ENCODE data around the gene SMCHD1. TPM values are rescaled to one million over a fixed set of nuclear protein-coding genes. Genes with fewer than 3 reads are reported as not detected.

The SMCHD1 gene
- total RNA-seq, 1 experiment from 2014 or later = 57.4 TPM

GRCh38 chr18:2777241-2777640 lies 121.7 kb downstream of the SMCHD1 start:
- H3K36me3 Mint-ChIP-seq (ENCODE audit: insufficient read depth, unreplicated experiment) = peaks cover 54% of the 10 kb centered on the region
- H3K4me3 Mint-ChIP-seq (ENCODE audit: unreplicated experiment) = no peak overlapping the region
- ChIA-PET POLR2A (no interaction called here), CTCF (no interaction called here)
- intact Hi-C loops (cut with micrococcal nuclease; ENCODE audit: unreplicated experiment) = no loop called here
- no peak for DNase-seq
- Histone ChIP-seq H3K36me3 (ENCODE audit: control insufficient read depth, insufficient read depth, low read length) (peaks cover 5% of the 10 kb centered on the region), H3K4me1 (no peaks in the 10 kb centered on the region), H3K27me3 (replicated peaks; ENCODE audit: control insufficient read depth, insufficient read depth, low read length) (no peaks in the 10 kb centered on the region), H3K9me3 (no peaks in the 10 kb centered on the region), H3K4me3 (ENCODE audit: low read depth, low read length) (no peak overlapping the region)
- H3K4me1 Mint-ChIP-seq (ENCODE audit: low read depth, unreplicated experiment) = no peaks in the 10 kb centered on the region
- no peak for TF ChIP-seq CTCF (IDR thresholded peaks at IDR 0.05; ENCODE audit: insufficient read depth in 1 of 2, low read depth in 1 of 2, low read length in 1 of 2, severe bottlenecking in 1 of 2, unreplicated experiment in 1 of 2)
- no TSS peak for BruUV-seq (replicated peaks)
- no peaks in the 10 kb centered on the region for H3K9me3 Mint-ChIP-seq (ENCODE audit: unreplicated experiment)
- H3K27ac Mint-ChIP-seq (ENCODE audit: unreplicated experiment) = no peak overlapping the region
- no peaks in the 10 kb centered on the region for H3K27me3 Mint-ChIP-seq (ENCODE audit: insufficient read depth, unreplicated experiment)

GRCh38 chr18:2780750-2781149 lies 125.2 kb downstream of the SMCHD1 start:
- DNase-seq = no peak
- Histone ChIP-seq H3K4me1 (no peaks in the 10 kb centered on the region), H3K4me3 (ENCODE audit: low read depth, low read length) (no peak overlapping the region), H3K36me3 (ENCODE audit: control insufficient read depth, insufficient read depth, low read length) (peaks cover 5% of the 10 kb centered on the region), H3K9me3 (no peaks in the 10 kb centered on the region), H3K27me3 (replicated peaks; ENCODE audit: control insufficient read depth, insufficient read depth, low read length) (no peaks in the 10 kb centered on the region)
- intact Hi-C loops (cut with micrococcal nuclease; ENCODE audit: unreplicated experiment) = no loop called here
- H3K27ac Mint-ChIP-seq (ENCODE audit: unreplicated experiment) = no peak overlapping the region
- H3K36me3 Mint-ChIP-seq (ENCODE audit: insufficient read depth, unreplicated experiment) = peaks cover 56% of the 10 kb centered on the region
- BruUV-seq (replicated peaks) = no TSS peak
- H3K27me3 Mint-ChIP-seq (ENCODE audit: insufficient read depth, unreplicated experiment) = no peaks in the 10 kb centered on the region
- ChIA-PET POLR2A (no interaction called here), CTCF (no interaction called here)
- no peak overlapping the region for H3K4me3 Mint-ChIP-seq (ENCODE audit: unreplicated experiment)
- no peak for TF ChIP-seq CTCF (IDR thresholded peaks at IDR 0.05; ENCODE audit: insufficient read depth in 1 of 2, low read depth in 1 of 2, low read length in 1 of 2, severe bottlenecking in 1 of 2, unreplicated experiment in 1 of 2)
- no peaks in the 10 kb centered on the region for H3K9me3 Mint-ChIP-seq (ENCODE audit: unreplicated experiment)
- no peaks in the 10 kb centered on the region for H3K4me1 Mint-ChIP-seq (ENCODE audit: low read depth, unreplicated experiment)

- CTCF ChIA-PET = no interaction called here
- intact Hi-C loops (cut with micrococcal nuclease; ENCODE audit: unreplicated experiment) = no loop called here
- no TSS peak for BruUV-seq (replicated peaks)
- no peak overlapping the region for H3K4me3 ChIP-seq (ENCODE audit: low read depth, low read length)
- H3K4me1 ChIP-seq = no peaks in the 10 kb centered on the region
- Mint-ChIP-seq H3K4me1 (ENCODE audit: low read depth, unreplicated experiment) (no peaks in the 10 kb centered on the region), H3K27me3 (ENCODE audit: insufficient read depth, unreplicated experiment) (no peaks in the 10 kb centered on the region), H3K27ac (ENCODE audit: unreplicated experiment) (no peak overlapping the region), H3K4me3 (ENCODE audit: unreplicated experiment) (no peak overlapping the region), H3K36me3 (ENCODE audit: insufficient read depth, unreplicated experiment) (peaks cover 41% of the 10 kb centered on the region), H3K9me3 (ENCODE audit: unreplicated experiment) (no peaks in the 10 kb centered on the region)
- DNase-seq = no peak
- POLR2A ChIA-PET = interaction anchor here (0.5 kb wide), 1 partner anchor 51 kb away, joined by 3 read pairs; no protein-coding TSS in a partner anchor
- H3K27me3 ChIP-seq (replicated peaks; ENCODE audit: control insufficient read depth, insufficient read depth, low read length) = no peaks in the 10 kb centered on the region
- TF ChIP-seq CTCF (IDR thresholded peaks at IDR 0.05; ENCODE audit: insufficient read depth in 1 of 2, low read depth in 1 of 2, low read length in 1 of 2, severe bottlenecking in 1 of 2, unreplicated experiment in 1 of 2) = no peak
- no peaks in the 10 kb centered on the region for H3K36me3 ChIP-seq (ENCODE audit: control insufficient read depth, insufficient read depth, low read length)
- H3K9me3 ChIP-seq = no peaks in the 10 kb centered on the region
These were observed 131.7 kb downstream of the SMCHD1 start for GRCh38 chr18:2787225-2787624.

All from Caco-2 (cell line).